Measurements from ENCODE around the gene SGTA. TPM values are rescaled to one million over a fixed set of nuclear protein-coding genes. Genes with fewer than 3 reads are reported as not detected.
"Not testable (repeated sequence)": the region's sequence is repeated elsewhere in the genome, so short reads cannot be mapped to it uniquely, and the experiment has no call there.

SGTA gene
- polyA plus RNA-seq, 4 donors, result 38.2 to 79.5 (median 69.7) TPM

- FAIRE-seq, result no peak
- whole genome bisulfite sequencing, 3 donors, result 0% methylated on average over 44 to 64 of the region's 64 CpGs
- no peak within 1 kb of the TSS for H3K27ac ChIP-seq (ENCODE audit: low read depth in 1 of 3, low read length in 2 of 3)
Measured at GRCh38 chr19:2819540-2820111, 36.6 kb upstream of the SGTA start, which contains the start of gene ZNF554. TSS of gene ZNF554 (plus strand) at chr19:2819868. CDS start at chr19:2820072, 204 bp downstream.

GRCh38 chr19:2817237-2817829 is 34.3 kb upstream of the SGTA start:
- WGBS, 3 donors, result 77 to 82% (median 82%) methylated on average over 22 of the region's 22 CpGs
- not testable (repeated sequence) for H3K4me1 ChIP-seq (ENCODE audit: control insufficient read depth in 3 of 3, insufficient read depth in 2 of 3, low read depth in 1 of 3, low read length in 2 of 3); H3K9me3 ChIP-seq (ENCODE audit: control insufficient read depth in 2 of 2, insufficient read depth in 1 of 2, low read depth in 1 of 2, low read length in 1 of 2); H3K4me3 ChIP-seq (ENCODE audit: low read depth in 1 of 3, low read length in 3 of 3); FAIRE-seq; H3K27me3 ChIP-seq (ENCODE audit: control insufficient read depth in 3 of 3, insufficient read depth in 3 of 3, low read length in 3 of 3)
- H3K27ac ChIP-seq (ENCODE audit: low read depth in 1 of 3, low read length in 2 of 3), result peak overlapping the region in 1 of 3 donors; percentile 25
- DNase-seq, result peak in 1 of 2 donors; percentile 33
- peaks cover 2 to 39% (median 5%) of the 10 kb centered on the region in 3 donors for H3K36me3 ChIP-seq (ENCODE audit: control insufficient read depth in 3 of 3, insufficient read depth in 2 of 3, low read depth in 1 of 3, low read length in 3 of 3)

More at GRCh38 chr19:2819540-2820111, 36.6 kb upstream of the SGTA start, which contains the start of gene ZNF554:
- Histone ChIP-seq H3K36me3 (ENCODE audit: control insufficient read depth in 3 of 3, insufficient read depth in 2 of 3, low read depth in 1 of 3, low read length in 3 of 3) (peaks cover 0 to 35% (median 5%) of the 10 kb centered on the region in 3 donors), H3K4me1 (ENCODE audit: control insufficient read depth in 3 of 3, insufficient read depth in 2 of 3, low read depth in 1 of 3, low read length in 2 of 3) (peaks cover 0 to 4% (median 0%) of the 10 kb centered on the region in 3 donors), H3K9me3 (ENCODE audit: control insufficient read depth in 2 of 2, insufficient read depth in 1 of 2, low read depth in 1 of 2, low read length in 1 of 2) (no peaks in the 10 kb centered on the region), H3K27me3 (ENCODE audit: control insufficient read depth in 3 of 3, insufficient read depth in 3 of 3, low read length in 3 of 3) (no peaks in the 10 kb centered on the region), H3K4me3 (ENCODE audit: low read depth in 1 of 3, low read length in 3 of 3) (peak within 1 kb of the TSS; percentile 76 to 93 (median 83))
- DNase-seq, result peak; percentile 93 to 98

DNA sequence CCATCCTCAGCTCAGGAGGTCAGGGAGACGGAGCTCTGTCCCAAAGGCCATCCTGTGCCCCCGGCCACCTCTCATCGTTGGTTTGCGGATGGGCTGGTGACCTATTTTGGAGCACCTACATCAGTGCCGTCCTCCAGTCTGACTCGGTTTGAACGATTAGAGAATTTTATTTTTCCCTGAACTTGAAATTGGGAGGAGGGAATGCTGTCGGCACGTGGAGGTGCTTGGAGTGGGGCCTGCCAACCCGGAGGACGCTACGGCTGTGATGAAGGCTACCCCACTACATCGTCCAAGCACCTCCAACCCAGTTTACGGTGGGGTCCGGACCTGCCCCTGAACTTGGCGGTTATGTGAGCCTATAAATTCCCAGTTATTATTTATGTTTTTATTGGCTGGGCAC is 33.6 kb upstream of the SGTA start:
- no peak for DNase-seq
- WGBS, 3 donors, result 89 to 91% (median 91%) methylated on average over 16 of the region's 16 CpGs
- Histone ChIP-seq H3K4me1 (ENCODE audit: control insufficient read depth in 3 of 3, insufficient read depth in 2 of 3, low read depth in 1 of 3, low read length in 2 of 3) (peaks cover 0 to 6% (median 4%) of the 10 kb centered on the region in 3 donors), H3K27me3 (ENCODE audit: control insufficient read depth in 3 of 3, insufficient read depth in 3 of 3, low read length in 3 of 3) (no peaks in the 10 kb centered on the region), H3K4me3 (ENCODE audit: low read depth in 1 of 3, low read length in 3 of 3) (no peak overlapping the region), H3K9me3 (ENCODE audit: control insufficient read depth in 2 of 2, insufficient read depth in 1 of 2, low read depth in 1 of 2, low read length in 1 of 2) (no peaks in the 10 kb centered on the region), H3K27ac (ENCODE audit: low read depth in 1 of 3, low read length in 2 of 3) (no peak overlapping the region), H3K36me3 (ENCODE audit: control insufficient read depth in 3 of 3, insufficient read depth in 2 of 3, low read depth in 1 of 3, low read length in 3 of 3) (peaks cover 2 to 46% (median 5%) of the 10 kb centered on the region in 3 donors)
- FAIRE-seq, result no peak

DNA sequence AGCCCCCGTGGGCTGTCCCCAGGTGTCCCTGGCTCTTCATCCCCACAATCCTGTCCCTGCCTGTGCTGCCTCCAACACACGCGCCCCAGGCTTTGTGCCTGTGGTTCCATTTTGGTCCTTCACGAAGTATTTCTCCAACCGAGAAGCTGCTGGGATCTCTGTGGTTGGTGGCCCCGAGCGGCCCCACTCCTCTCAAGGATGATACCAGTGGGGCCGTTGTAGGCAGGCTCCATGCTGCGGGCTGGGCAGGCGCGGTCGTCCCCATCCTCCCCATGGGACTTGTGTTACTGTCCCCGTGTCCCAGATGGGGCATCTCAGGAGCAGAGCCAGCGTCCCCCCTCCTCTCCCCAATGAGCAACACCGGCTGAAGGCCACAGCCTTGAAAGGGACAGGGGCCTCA is 32.9 kb upstream of the SGTA start:
- 87 to 89% (median 88%) methylated on average over 14 to 15 of the region's 15 CpGs for WGBS, 3 donors
- FAIRE-seq, result no peak

GRCh38 chr19:2815191-2815614 is 32.1 kb upstream of the SGTA start:
- H3K4me1 ChIP-seq (ENCODE audit: control insufficient read depth in 3 of 3, insufficient read depth in 2 of 3, low read depth in 1 of 3, low read length in 2 of 3), result peaks cover 5 to 17% (median 6%) of the 10 kb centered on the region in 3 donors
- no peaks in the 10 kb centered on the region for H3K27me3 ChIP-seq (ENCODE audit: control insufficient read depth in 3 of 3, insufficient read depth in 3 of 3, low read length in 3 of 3)
- WGBS, 3 donors, result 89 to 96% (median 93%) methylated on average over 13 of the region's 13 CpGs
- H3K36me3 ChIP-seq (ENCODE audit: control insufficient read depth in 3 of 3, insufficient read depth in 2 of 3, low read depth in 1 of 3, low read length in 3 of 3), result peaks cover 2 to 56% (median 5%) of the 10 kb centered on the region in 3 donors
- no peaks in the 10 kb centered on the region for H3K9me3 ChIP-seq (ENCODE audit: control insufficient read depth in 2 of 2, insufficient read depth in 1 of 2, low read depth in 1 of 2, low read length in 1 of 2)
- H3K4me3 ChIP-seq (ENCODE audit: low read depth in 1 of 3, low read length in 3 of 3), result no peak overlapping the region
- FAIRE-seq (no peak), DNase-seq (no peak)
- no peak overlapping the region for H3K27ac ChIP-seq (ENCODE audit: low read depth in 1 of 3, low read length in 2 of 3)

More for the DNA sequence above, 32.9 kb upstream of the SGTA start:
- Histone ChIP-seq H3K9me3 (ENCODE audit: control insufficient read depth in 2 of 2, insufficient read depth in 1 of 2, low read depth in 1 of 2, low read length in 1 of 2) (no peaks in the 10 kb centered on the region), H3K27ac (ENCODE audit: low read depth in 1 of 3, low read length in 2 of 3) (no peak overlapping the region), H3K4me3 (ENCODE audit: low read depth in 1 of 3, low read length in 3 of 3) (no peak overlapping the region), H3K36me3 (ENCODE audit: control insufficient read depth in 3 of 3, insufficient read depth in 2 of 3, low read depth in 1 of 3, low read length in 3 of 3) (peaks cover 2 to 49% (median 5%) of the 10 kb centered on the region in 3 donors), H3K4me1 (ENCODE audit: control insufficient read depth in 3 of 3, insufficient read depth in 2 of 3, low read depth in 1 of 3, low read length in 2 of 3) (peaks cover 0 to 13% (median 4%) of the 10 kb centered on the region in 3 donors), H3K27me3 (ENCODE audit: control insufficient read depth in 3 of 3, insufficient read depth in 3 of 3, low read length in 3 of 3) (no peaks in the 10 kb centered on the region)
- no peak for DNase-seq

- WGBS, 3 donors, result 95 to 98% (median 96%) methylated on average over 11 of the region's 11 CpGs
- H3K27me3 ChIP-seq (ENCODE audit: control insufficient read depth in 3 of 3, insufficient read depth in 3 of 3, low read length in 3 of 3), result no peaks in the 10 kb centered on the region
- DNase-seq (no peak), FAIRE-seq (no peak)
- no peaks in the 10 kb centered on the region for H3K9me3 ChIP-seq (ENCODE audit: control insufficient read depth in 2 of 2, insufficient read depth in 1 of 2, low read depth in 1 of 2, low read length in 1 of 2)
- no peak overlapping the region for H3K4me3 ChIP-seq (ENCODE audit: low read depth in 1 of 3, low read length in 3 of 3)
- peaks cover 2 to 63% (median 5%) of the 10 kb centered on the region in 3 donors for H3K36me3 ChIP-seq (ENCODE audit: control insufficient read depth in 3 of 3, insufficient read depth in 2 of 3, low read depth in 1 of 3, low read length in 3 of 3)
- H3K4me1 ChIP-seq (ENCODE audit: control insufficient read depth in 3 of 3, insufficient read depth in 2 of 3, low read depth in 1 of 3, low read length in 2 of 3), result peaks cover 5 to 17% (median 5%) of the 10 kb centered on the region in 3 donors
- no peak overlapping the region for H3K27ac ChIP-seq (ENCODE audit: low read depth in 1 of 3, low read length in 2 of 3)
Measured at GRCh38 chr19:2814426-2814825, 31.4 kb upstream of the SGTA start.

DNA sequence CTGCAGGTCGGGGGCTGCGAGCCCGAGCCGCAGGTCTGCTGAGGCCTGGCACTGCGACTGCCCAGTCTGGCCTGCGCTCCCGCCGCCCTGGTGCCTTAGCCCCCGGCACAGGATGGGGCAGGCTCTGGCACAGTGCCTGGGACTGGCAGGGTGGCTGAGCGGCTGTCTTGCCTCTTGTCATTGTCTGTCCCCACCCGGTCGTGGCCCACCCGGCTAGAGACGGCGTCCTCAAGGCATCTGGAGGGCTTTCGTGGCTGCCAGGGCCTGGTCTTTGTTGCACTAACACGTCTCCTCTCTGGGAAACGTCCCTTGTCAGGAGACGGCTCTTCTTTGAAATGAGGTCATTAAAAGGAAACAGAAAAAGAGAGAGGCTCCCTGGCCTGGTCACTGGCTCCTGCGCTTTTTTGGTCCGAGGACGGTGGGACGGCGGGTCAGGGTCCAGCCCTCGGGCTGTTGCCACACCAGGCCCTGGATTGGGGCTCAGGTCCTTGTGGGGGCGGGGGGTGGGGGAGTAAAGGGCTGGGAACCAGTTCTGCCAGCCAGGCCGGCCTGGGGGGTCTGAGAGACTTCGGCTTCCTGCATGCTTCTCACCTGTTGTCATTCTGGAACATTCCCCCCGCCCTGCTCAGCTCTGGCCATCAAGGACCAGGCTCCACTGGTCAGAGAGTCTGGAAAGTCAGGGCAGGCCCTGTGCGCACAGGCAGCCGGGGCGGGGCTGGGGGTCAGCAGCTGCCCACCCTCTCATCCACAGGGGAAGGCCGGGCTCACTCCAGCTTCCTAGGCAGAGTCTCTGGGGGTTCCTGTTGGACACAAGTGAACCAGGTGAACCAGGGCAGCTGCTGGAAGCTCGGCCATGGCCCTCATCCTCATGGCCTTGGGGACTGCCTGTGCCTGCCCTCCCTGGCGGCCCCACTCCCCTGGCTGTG is 30.4 kb upstream of the SGTA start:
- Histone ChIP-seq H3K4me3 (ENCODE audit: low read depth in 1 of 3, low read length in 3 of 3) (peak overlapping the region in 1 of 3 donors; percentile 46), H3K27me3 (ENCODE audit: control insufficient read depth in 3 of 3, insufficient read depth in 3 of 3, low read length in 3 of 3) (no peaks in the 10 kb centered on the region), H3K9me3 (ENCODE audit: control insufficient read depth in 2 of 2, insufficient read depth in 1 of 2, low read depth in 1 of 2, low read length in 1 of 2) (no peaks in the 10 kb centered on the region), H3K36me3 (ENCODE audit: control insufficient read depth in 3 of 3, insufficient read depth in 2 of 3, low read depth in 1 of 3, low read length in 3 of 3) (peaks cover 2 to 73% (median 5%) of the 10 kb centered on the region in 3 donors), H3K4me1 (ENCODE audit: control insufficient read depth in 3 of 3, insufficient read depth in 2 of 3, low read depth in 1 of 3, low read length in 2 of 3) (peaks cover 2 to 17% (median 5%) of the 10 kb centered on the region in 3 donors), H3K27ac (ENCODE audit: low read depth in 1 of 3, low read length in 2 of 3) (no peak overlapping the region)
- 87 to 92% (median 90%) methylated on average over 31 to 35 of the region's 35 CpGs for WGBS, 3 donors
- no peak for FAIRE-seq
- no peak for DNase-seq
